HG02571 (cell line): ENCODE measurements around the gene ACKR3.

Experiments
- ATAC-seq: cut with Tn5 transposase; IDR thresholded peaks from one replicate; pipeline ENCODE4 v1.9.1; 2021; ENCODE audit warnings: mild to moderate bottlenecking, moderate library complexity; ENCODE audit not compliant: unreplicated experiment

ACKR3 gene

GRCh38 chr2:236549165-236549564, 20.5 kb upstream of the ACKR3 start:
- no peak for ATAC-seq

GRCh38 chr2:236550290-236550689, 19.3 kb upstream of the ACKR3 start:
- ATAC-seq: no peak

GRCh38 chr2:236550701-236551465, 18.7 kb upstream of the ACKR3 start:
- peak; percentile 56 for ATAC-seq

- no peak for ATAC-seq
Measured at GRCh38 chr2:236551471-236552211, 18.0 kb upstream of the ACKR3 start.

GRCh38 chr2:236552212-236552542, 17.4 kb upstream of the ACKR3 start:
- ATAC-seq: no peak

- no peak for ATAC-seq
Measured at GRCh38 chr2:236552581-236553363, 16.9 kb upstream of the ACKR3 start.

GRCh38 chr2:236553522-236553921, 16.1 kb upstream of the ACKR3 start:
- ATAC-seq: no peak

- ATAC-seq: no peak
Measured at GRCh38 chr2:236554629-236555282, 14.9 kb upstream of the ACKR3 start.

- ATAC-seq: no peak
Measured at GRCh38 chr2:236555481-236555880, 14.1 kb upstream of the ACKR3 start.

GRCh38 chr2:236557306-236558030, 12.2 kb upstream of the ACKR3 start:
- no peak for ATAC-seq

- no peak for ATAC-seq
Measured at GRCh38 chr2:236558036-236558435, 11.6 kb upstream of the ACKR3 start.

- ATAC-seq: no peak
Measured at GRCh38 chr2:236558993-236559978, 10.3 kb upstream of the ACKR3 start.

- no peak for ATAC-seq
Measured at GRCh38 chr2:236561874-236562273, 7.8 kb upstream of the ACKR3 start.

GRCh38 chr2:236562434-236562833, 7.2 kb upstream of the ACKR3 start:
- ATAC-seq: no peak

- ATAC-seq: no peak
Measured at GRCh38 chr2:236563953-236564352, 5.7 kb upstream of the ACKR3 start.

GRCh38 chr2:236565212-236565611, 4.4 kb upstream of the ACKR3 start:
- ATAC-seq: no peak

- ATAC-seq: no peak
Measured at GRCh38 chr2:236565879-236566402, 3.7 kb upstream of the ACKR3 start.

GRCh38 chr2:236566596-236566995, 3.0 kb upstream of the ACKR3 start:
- ATAC-seq: no peak
